HCT116 (cell line): ENCODE data around the gene FAM114A1. TPM values are rescaled to one million over a fixed set of nuclear protein-coding genes. Genes with fewer than 3 reads are reported as not detected.

Experiments used
- ATAC-seq: fragments of 200-7000 bp; cut with Tn5 transposase; 2 replicates; pipeline ENCODE4 v1.9.1; 2020; ENCODE audit warnings: mild to moderate bottlenecking, moderate library complexity
- Bru-seq: library from RNA; stranded (reverse); fragments of 400-500 nt; gene quantifications from one replicate; lab custom pipeline; 2021; lab: Mats Ljungman, UMichigan
- BruChase-seq, 2 experiments: library from RNA; stranded (reverse); fragments of 400-500 nt; gene quantifications; one replicate each; lab custom pipeline; 2021; lab: Mats Ljungman, UMichigan
- BruUV-seq: library from RNA; stranded (reverse); fragments of 400-500 nt; replicated peaks from 2 replicates; lab custom pipeline; 2021; lab: Mats Ljungman, UMichigan
- CTCF ChIA-PET: fragments of 300-600 bp; sonication (Branson Sonifier 250); formaldehyde crosslinking; loops from one replicate; lab custom pipeline; 2021; ENCODE audit warnings: antibody characterized with exemption; lab: Charles Lee
- POLR2A ChIA-PET: fragments of 300-600, 350-600 bp; sonication (Branson Sonifier 250); formaldehyde crosslinking; loops from one replicate; lab custom pipeline; 2021; ENCODE audit warnings: antibody characterized with exemption; lab: Charles Lee
- RAD21 ChIA-PET, 2 experiments: fragments of 300-600 bp; sonication (Branson Sonifier 250); formaldehyde crosslinking; loops; one replicate each; lab custom pipeline; 2023; ENCODE audit warnings: low total read pairs in 2 of 2; ENCODE audit not compliant: uncharacterized antibody in 2 of 2, unreplicated experiment in 2 of 2, low non-redundant PET in 1 of 2; lab: Charles Lee
- DNase-seq: peaks from one replicate; pipeline ENCODE4 v3.0.0-alpha.2; 2010; ENCODE audit warnings: low read depth, low spot score
- H2AFZ ChIP-seq: fragments of 200-600 bp; shearing (Covaris generic), sonication (generic); 2 replicates; pipeline ENCODE4 v1.6.1; 2017; ENCODE audit warnings: low read depth, mixed run types, mixed read lengths, antibody characterized with exemption, low read length; ENCODE audit not compliant: poor library complexity, severe bottlenecking
- H3K27ac ChIP-seq: 2 replicates; pipeline ENCODE4 v1.5.1; 2012; ENCODE audit warnings: low read depth, low read length
- H3K27me3 ChIP-seq: fragments of 200-600 bp; sonication (generic); 2 replicates; pipeline ENCODE4 v1.6.1; 2016; ENCODE audit warnings: mixed run types, low read length, mixed read lengths; ENCODE audit not compliant: insufficient read depth
- H3K36me3 ChIP-seq, 2 experiments: fragments of 200-500 bp in 1 of 2; fragments of 200-600 bp in 1 of 2; sonication (Bioruptor generic) in 1 of 2; sonication (generic) in 1 of 2; 2 replicates each; pipeline versions ENCODE4 v1.5.1 to v1.6.1; 2014 to 2016; ENCODE audit warnings: low read length in 2 of 2, inconsistent platforms in 1 of 2, mixed read lengths in 1 of 2, mixed run types in 1 of 2; ENCODE audit not compliant: insufficient read depth in 2 of 2, control insufficient read depth in 1 of 2
- H3K4me1 ChIP-seq, 2 experiments: fragments of 200-600 bp in 1 of 2; sonication (generic) in 1 of 2; 2 replicates each; pipeline versions ENCODE4 v1.5.1 to v1.6.1; 2012 to 2017; ENCODE audit warnings: low read length in 2 of 2, inconsistent platforms in 1 of 2, mild to moderate bottlenecking in 1 of 2, mixed read lengths in 1 of 2, mixed run types in 1 of 2, moderate library complexity in 1 of 2; ENCODE audit not compliant: insufficient read depth in 2 of 2, control insufficient read depth in 1 of 2
- H3K4me2 ChIP-seq: fragments of 200-600 bp; sonication (generic); 2 replicates; pipeline ENCODE4 v1.6.1; 2017; ENCODE audit warnings: mixed run types, low read length, mixed read lengths
- H3K4me3 ChIP-seq, 2 experiments: fragments of 200-600 bp in 1 of 2; sonication (generic) in 1 of 2; replicated peaks in 1 of 2; 2 replicates each; pipeline ENCODE4 v1.5.1; 2011 to 2016; ENCODE audit warnings: low read length in 2 of 2, control low read depth in 1 of 2, low read depth in 1 of 2, mild to moderate bottlenecking in 1 of 2, mixed read lengths in 1 of 2, mixed run types in 1 of 2
- H3K79me2 ChIP-seq: fragments of 200-600 bp; sonication (generic); 2 replicates; pipeline ENCODE4 v1.6.1; 2017; ENCODE audit warnings: mild to moderate bottlenecking, mixed run types, low read length, moderate library complexity, mixed read lengths; ENCODE audit not compliant: insufficient read depth
- H3K9ac ChIP-seq: fragments of 200-600 bp; sonication (generic); 2 replicates; pipeline ENCODE4 v1.6.1; 2016; ENCODE audit warnings: low read length, mixed read lengths
- H3K9me2 ChIP-seq: fragments of 200-600 bp; sonication (generic), shearing (Covaris generic); 2 replicates; pipeline ENCODE4 v1.6.1; 2017; ENCODE audit warnings: mixed run types, mild to moderate bottlenecking, moderate library complexity; ENCODE audit not compliant: insufficient read depth
- H3K9me3 ChIP-seq, 2 experiments: fragments of 200-500 bp in 1 of 2; fragments of 200-600 bp in 1 of 2; sonication (Bioruptor generic) in 1 of 2; sonication (generic) in 1 of 2; 2 replicates each; pipeline ENCODE4 v1.6.1; 2014 to 2017; ENCODE audit warnings: low read length in 2 of 2, mixed read lengths in 2 of 2, inconsistent platforms in 1 of 2, low read depth in 1 of 2, mild to moderate bottlenecking in 1 of 2, mixed run types in 1 of 2, moderate library complexity in 1 of 2; ENCODE audit not compliant: control insufficient read depth in 1 of 2, insufficient read depth in 1 of 2
- H4K20me1 ChIP-seq: fragments of 200-600 bp; sonication (generic), shearing (Covaris generic); 2 replicates; pipeline ENCODE4 v1.6.1; 2017; ENCODE audit warnings: mixed run types, mild to moderate bottlenecking, moderate library complexity; ENCODE audit not compliant: insufficient read depth
- CEBPB ChIP-seq: IDR thresholded peaks from 2 replicates; pipeline ENCODE4 v1.6.1; 2012; ENCODE audit warnings: low read depth
- CTCF ChIP-seq, 3 experiments: fragments of 200-600 bp in 1 of 3; sonication (generic) in 1 of 3; IDR thresholded peaks in 2 of 3; conservative IDR thresholded peaks in 1 of 3; 2 replicates each; pipeline ENCODE4 v1.5.1; 2012 to 2017; ENCODE audit warnings: low read depth in 2 of 3, low read length in 2 of 3, antibody characterized with exemption in 1 of 3, borderline replicate concordance in 1 of 3, control low read depth in 1 of 3, mild to moderate bottlenecking in 1 of 3, mixed read lengths in 1 of 3, mixed run types in 1 of 3, moderate library complexity in 1 of 3; ENCODE audit not compliant: insufficient read depth in 1 of 3
- EGR1 ChIP-seq: IDR thresholded peaks from 2 replicates; pipeline ENCODE4 v1.6.1; 2012; ENCODE audit warnings: low read depth
- ELF1 ChIP-seq: IDR thresholded peaks from 2 replicates; pipeline ENCODE4 v1.6.1; 2012; ENCODE audit warnings: low read depth, borderline replicate concordance
- EZH2 ChIP-seq: fragments of 200-600 bp; sonication (generic); IDR thresholded peaks from 2 replicates; pipeline ENCODE4 v1.6.1; 2017; ENCODE audit warnings: antibody characterized with exemption, mixed run types
- EZH2phosphoT487 ChIP-seq: fragments of 200-600 bp; IDR thresholded peaks from 2 replicates; pipeline ENCODE4 v1.6.1; 2018; ENCODE audit warnings: antibody characterized with exemption, borderline replicate concordance
- MAX ChIP-seq: IDR thresholded peaks from 2 replicates; pipeline ENCODE4 v1.6.1; 2012
- POLR2A ChIP-seq: IDR thresholded peaks from 2 replicates; pipeline ENCODE4 v1.7.0; 2011; ENCODE audit warnings: borderline replicate concordance; ENCODE audit not compliant: insufficient read depth, insufficient read length; ENCODE audit errors: extremely low read depth
- POLR2AphosphoS5 ChIP-seq: IDR thresholded peaks from 2 replicates; pipeline ENCODE4 v1.6.1; 2011; ENCODE audit warnings: mild to moderate bottlenecking, low read depth, low read length, moderate library complexity
- RAD21 ChIP-seq: IDR thresholded peaks from 2 replicates; pipeline ENCODE4 v1.6.1; 2012; ENCODE audit warnings: low read depth, mild to moderate bottlenecking
- REST ChIP-seq: IDR thresholded peaks from 2 replicates; pipeline ENCODE4 v1.6.1; 2012; ENCODE audit warnings: low read depth
- SIN3A ChIP-seq: IDR thresholded peaks from 2 replicates; pipeline ENCODE4 v1.6.1; 2012; ENCODE audit warnings: low read depth
- SP1 ChIP-seq: IDR thresholded peaks from 2 replicates; pipeline ENCODE4 v1.6.1; 2012; ENCODE audit warnings: low read depth
- TCF7L2 ChIP-seq: IDR thresholded peaks from 2 replicates; pipeline ENCODE4 v1.7.0; 2011; ENCODE audit warnings: borderline replicate concordance, inconsistent platforms; ENCODE audit not compliant: insufficient read depth, insufficient read length; ENCODE audit errors: extremely low read depth
- YY1 ChIP-seq: IDR thresholded peaks from 2 replicates; pipeline ENCODE4 v1.6.1; 2011; ENCODE audit warnings: low read length, low read depth, moderate library complexity, mild to moderate bottlenecking; ENCODE audit not compliant: insufficient replicate concordance; ENCODE audit errors: extremely low read depth
- ZBTB33 ChIP-seq: IDR thresholded peaks from 2 replicates; pipeline ENCODE4 v1.6.1; 2011; ENCODE audit warnings: mild to moderate bottlenecking, low read length, moderate library complexity; ENCODE audit not compliant: insufficient replicate concordance; ENCODE audit errors: extremely low read depth
- ZFX ChIP-seq: fragments of 450-650 bp; IDR thresholded peaks from 2 replicates; pipeline ENCODE4 v1.6.1; 2017
- intact Hi-C: fragments of 100-400 bp; cut with micrococcal nuclease; formaldehyde crosslinking; loops from 2 replicates; pipeline ENCODE4 v1.10.0; 2022
- long read RNA-seq: library from polyadenylated mRNA; unstranded; transcript quantifications from one replicate; pipeline ENCODE4 v2.0.0, GENCODE V29; 2021; ENCODE audit not compliant: unreplicated experiment
- polyA plus RNA-seq: library from polyadenylated mRNA; unstranded; fragments of >200 nt; gene quantifications from 2 replicates; pipeline ENCODE4 v1.2.1, GENCODE V29; 2012; ENCODE audit warnings: missing spikeins
- total RNA-seq: library from RNA; stranded (reverse); gene quantifications from one replicate; pipeline ENCODE4 v1.2.1, GENCODE V29; 2021; ENCODE audit not compliant: unreplicated experiment

FAM114A1 gene
- total RNA-seq (35.6 TPM), Bru-seq, nascent RNA (percentile 75 among the genes with signal in this experiment), BruChase-seq, experiment 1, labeled RNA remaining after a 6-hour chase (percentile 74 among the genes with signal in this experiment), BruChase-seq, experiment 2, labeled RNA remaining after a 2-hour chase (percentile 63 among the genes with signal in this experiment)
- polyA plus RNA-seq = 24.2 and 32.4 TPM in 2 replicates
- long read RNA-seq, full-length matches to known transcripts = 2 of 22 reads
- long read RNA-seq, partial matches to known transcripts = 5 of 22 reads
- long read RNA-seq, other reads (novel, unspliced or antisense) = 15 of 22 reads

GRCh38 chr4:38867478-38868058, at the start of gene FAM114A1:
TSS of gene FAM114A1 (plus strand) at chr4:38867806. CDS start at chr4:38878079, 10,273 bp downstream.
- H3K9me3 ChIP-seq = no peaks in the 10 kb centered on the region
- POLR2A ChIA-PET = interaction anchor here (1.1 kb wide), 1 partner anchor 12 kb away, joined by 3 read pairs; no protein-coding TSS in a partner anchor
- BruUV-seq = no TSS peak
- peak within 1 kb of the TSS; percentile 78 to 82 for H3K4me3 ChIP-seq
- H3K4me1 ChIP-seq = peaks cover 7 to 28% of the 10 kb centered on the region in 2 experiments; a peak in 3 of 4 replicates
- H3K79me2 ChIP-seq = peaks cover 13% of the 10 kb centered on the region; the same call in 1 of the 2 replicates
- 0 out of 4 replicates have a peak, but pooled peaks cover 0 to 2% of the 10 kb centered on the region in 2 experiments for H3K36me3 ChIP-seq
- H3K9me2 ChIP-seq = no peaks in the 10 kb centered on the region
- peak within 1 kb of the TSS; percentile 59 for H3K27ac ChIP-seq
- ATAC-seq (peak; percentile 96), DNase-seq (no peak)
- RAD21 ChIA-PET = interaction anchor here in 1 of 2 experiments (1.2 kb wide), 1 partner anchor 22 kb away, joined by 3 read pairs; no protein-coding TSS in a partner anchor
- CTCF ChIA-PET = no interaction called here
- peak within 1 kb of the TSS; percentile 97 for H3K4me2 ChIP-seq
- peak within 1 kb of the TSS; percentile 85 for H3K9ac ChIP-seq
- intact Hi-C loops = no loop called here
- H3K27me3 ChIP-seq = no peaks in the 10 kb centered on the region
- no peaks in the 10 kb centered on the region for H4K20me1 ChIP-seq
- no peak within 1 kb of the TSS for H2AFZ ChIP-seq
- no peak for TF ChIP-seq CTCF (IDR thresholded peaks at IDR 0.05 in 2 of 3, conservative IDR thresholded peaks at IDR 0.05 in 1 of 3; ENCODE audit: borderline replicate concordance in 1 of 3, insufficient read depth in 1 of 3, low read depth in 2 of 3, low read length in 2 of 3)
- no peak for TF ChIP-seq ZFX
- no peak for TF ChIP-seq ZBTB33
- peak; percentile 30; the same call in 1 of the 2 replicates for TF ChIP-seq EGR1
- TF ChIP-seq RAD21 = no peak
- TF ChIP-seq POLR2AphosphoS5 = peak; percentile 79
- TF ChIP-seq YY1 = peak; percentile 18
- TF ChIP-seq REST = no peak
- no peak for TF ChIP-seq MAX
- TF ChIP-seq EZH2 = no peak
- no peak for TF ChIP-seq CEBPB
- 0 out of 2 replicates have a peak, but pooled peaks have one; percentile 23 for TF ChIP-seq SIN3A
- no peak for TF ChIP-seq EZH2phosphoT487
- TF ChIP-seq POLR2A = no peak
- TF ChIP-seq TCF7L2 = no peak
- no peak for TF ChIP-seq SP1
- no peak for TF ChIP-seq ELF1
